Ascending aorta (tissue), 2 donors: Measurements from ENCODE around the gene ADORA1. TPM values are rescaled to one million over a fixed set of nuclear protein-coding genes. Genes with fewer than 3 reads are reported as not detected.

Source experiments
- DNase-seq, 2 donors: peaks; one replicate each; pipeline ENCODE4 v3.0.0-alpha.2; 2019; ENCODE audit warnings: low spot score in 2 of 2
- H3K27ac ChIP-seq, 2 donors: fragments of 200-600 bp; sonication (generic); one replicate each; pipeline ENCODE4 v1.5.1; 2016 to 2017; ENCODE audit warnings: mild to moderate bottlenecking in 1 of 2
- H3K27me3 ChIP-seq: fragments of 200-600 bp; sonication (generic); one replicate; pipeline ENCODE4 v1.5.1; 2017
- H3K36me3 ChIP-seq, 2 donors: fragments of 200-600 bp; sonication (generic); one replicate each; pipeline ENCODE4 v1.5.1; 2016
- H3K4me1 ChIP-seq, 2 donors: fragments of 200-600 bp; sonication (generic); one replicate each; pipeline ENCODE4 v1.5.1; 2016 to 2017; ENCODE audit warnings: mild to moderate bottlenecking in 1 of 2
- H3K4me3 ChIP-seq, 2 donors: fragments of 200-600 bp; sonication (generic); one replicate each; pipeline ENCODE4 v1.5.1; 2016 to 2017; ENCODE audit warnings: mild to moderate bottlenecking in 1 of 2
- H3K9me3 ChIP-seq, 2 donors: fragments of 200-600 bp; sonication (generic); one replicate each; pipeline ENCODE4 v1.5.1; 2016
- intact Hi-C: fragments of 100-400 bp; cut with DNase I; formaldehyde crosslinking; loops from one replicate; pipeline ENCODE4 v1.15.1; 2023
- total RNA-seq: library from RNA; depleted of rRNA; stranded (reverse); fragments of >200 nt; gene quantifications from one replicate; pipeline ENCODE4 v1.1.0, GENCODE V29; 2016
- TF ChIP-seq, protein P1 (sequence below), 3 experiments: fragments of 200-600 bp in 2 of 3; fragments of 450-650 bp in 1 of 3; sonication (generic) in 2 of 3; IDR thresholded peaks; one replicate each; pipeline ENCODE4 v1.5.1; 2016 to 2019; ENCODE audit warnings: antibody characterized with exemption in 3 of 3, mild to moderate bottlenecking in 1 of 3, moderate library complexity in 1 of 3

ADORA1 gene
- total RNA-seq, result 2.0 TPM

DNA sequence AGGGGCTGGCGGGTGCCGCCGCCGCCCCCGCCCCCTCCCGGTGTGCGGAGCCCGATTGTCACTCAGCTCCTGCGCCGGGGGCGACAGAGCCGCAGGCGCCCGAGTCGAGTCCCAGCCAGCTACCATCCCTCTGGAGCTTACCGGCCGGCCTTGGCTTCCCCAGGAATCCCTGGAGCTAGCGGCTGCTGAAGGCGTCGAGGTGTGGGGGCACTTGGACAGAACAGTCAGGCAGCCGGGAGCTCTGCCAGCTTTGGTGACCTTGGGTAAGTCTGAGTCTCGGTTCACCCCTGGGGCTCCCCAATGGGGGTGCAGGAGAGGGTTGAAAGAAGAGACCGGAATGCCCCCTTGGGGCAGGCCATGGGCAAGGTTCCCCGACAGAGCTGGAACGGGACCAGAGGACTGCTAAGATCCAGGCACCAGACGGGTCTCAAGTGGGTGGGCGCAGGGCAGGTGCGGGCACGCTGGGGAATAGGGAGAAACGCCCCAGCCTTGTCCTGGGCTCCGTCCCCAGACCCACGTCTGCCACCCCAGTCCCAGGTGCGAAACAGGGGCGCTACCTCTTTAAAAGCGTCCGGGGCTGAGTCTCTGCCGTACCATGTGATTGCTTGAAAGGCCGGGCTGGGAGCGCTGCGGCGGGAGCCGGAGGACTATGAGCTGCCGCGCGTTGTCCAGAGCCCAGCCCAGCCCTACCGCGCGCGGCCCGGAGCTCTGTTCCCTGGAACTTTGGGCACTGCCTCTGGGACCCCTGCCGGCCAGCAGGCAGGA, at the start of gene ADORA1:
Gene ADORA1, plus strand, starts transcription at position 61 of the 765 bp plus-strand sequence. CDS start 1,116 bp downstream, outside the sequence.
- peak within 1 kb of the TSS; percentile 52 to 64 for H3K4me3 ChIP-seq
- peaks cover 0 to 15% of the 10 kb centered on the region in 2 donors for H3K4me1 ChIP-seq
- TF ChIP-seq, protein P1, sequence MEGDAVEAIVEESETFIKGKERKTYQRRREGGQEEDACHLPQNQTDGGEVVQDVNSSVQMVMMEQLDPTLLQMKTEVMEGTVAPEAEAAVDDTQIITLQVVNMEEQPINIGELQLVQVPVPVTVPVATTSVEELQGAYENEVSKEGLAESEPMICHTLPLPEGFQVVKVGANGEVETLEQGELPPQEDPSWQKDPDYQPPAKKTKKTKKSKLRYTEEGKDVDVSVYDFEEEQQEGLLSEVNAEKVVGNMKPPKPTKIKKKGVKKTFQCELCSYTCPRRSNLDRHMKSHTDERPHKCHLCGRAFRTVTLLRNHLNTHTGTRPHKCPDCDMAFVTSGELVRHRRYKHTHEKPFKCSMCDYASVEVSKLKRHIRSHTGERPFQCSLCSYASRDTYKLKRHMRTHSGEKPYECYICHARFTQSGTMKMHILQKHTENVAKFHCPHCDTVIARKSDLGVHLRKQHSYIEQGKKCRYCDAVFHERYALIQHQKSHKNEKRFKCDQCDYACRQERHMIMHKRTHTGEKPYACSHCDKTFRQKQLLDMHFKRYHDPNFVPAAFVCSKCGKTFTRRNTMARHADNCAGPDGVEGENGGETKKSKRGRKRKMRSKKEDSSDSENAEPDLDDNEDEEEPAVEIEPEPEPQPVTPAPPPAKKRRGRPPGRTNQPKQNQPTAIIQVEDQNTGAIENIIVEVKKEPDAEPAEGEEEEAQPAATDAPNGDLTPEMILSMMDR (IDR thresholded peaks at IDR 0.05), result no peak
- intact Hi-C loops, result loop anchor here (5.0 kb wide), 1 partner anchor 86 kb away; no protein-coding TSS in a partner anchor
- H3K9me3 ChIP-seq, result no peaks in the 10 kb centered on the region
- H3K36me3 ChIP-seq, result no peaks in the 10 kb centered on the region
- H3K27ac ChIP-seq, result no peak within 1 kb of the TSS
- peak in 1 of 2 donors; percentile 77 for DNase-seq
- H3K27me3 ChIP-seq, result no peaks in the 10 kb centered on the region

DNA sequence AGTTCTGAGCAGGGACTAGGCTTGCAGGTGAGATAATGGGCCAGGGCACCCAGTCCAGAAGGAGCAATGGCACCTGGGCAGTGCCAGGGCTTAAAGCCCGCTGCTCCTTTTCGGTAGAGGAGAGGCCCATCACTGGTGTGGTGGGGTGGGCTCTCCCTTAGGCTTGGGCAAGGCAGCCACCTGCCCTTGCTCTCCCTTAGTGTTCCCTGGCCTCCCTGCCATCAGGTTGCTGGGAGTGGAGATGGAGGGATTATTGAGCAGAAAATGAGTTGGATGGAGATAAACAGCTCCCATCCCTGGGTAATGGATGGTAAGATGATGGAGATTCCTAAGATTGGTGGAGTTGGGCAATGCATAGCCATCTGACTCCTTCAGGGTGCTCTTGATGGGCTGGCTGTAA, 49.6 kb upstream of the ADORA1 start:
- no peaks in the 10 kb centered on the region for H3K4me1 ChIP-seq
- H3K27ac ChIP-seq, result no peak overlapping the region
- no peak overlapping the region for H3K4me3 ChIP-seq
- TF ChIP-seq, protein P1 (IDR thresholded peaks at IDR 0.05), result no peak
- DNase-seq, result no peak
- H3K36me3 ChIP-seq, result no peaks in the 10 kb centered on the region
- intact Hi-C loops, result no loop called here
- no peaks in the 10 kb centered on the region for H3K9me3 ChIP-seq
- no peaks in the 10 kb centered on the region for H3K27me3 ChIP-seq

DNA sequence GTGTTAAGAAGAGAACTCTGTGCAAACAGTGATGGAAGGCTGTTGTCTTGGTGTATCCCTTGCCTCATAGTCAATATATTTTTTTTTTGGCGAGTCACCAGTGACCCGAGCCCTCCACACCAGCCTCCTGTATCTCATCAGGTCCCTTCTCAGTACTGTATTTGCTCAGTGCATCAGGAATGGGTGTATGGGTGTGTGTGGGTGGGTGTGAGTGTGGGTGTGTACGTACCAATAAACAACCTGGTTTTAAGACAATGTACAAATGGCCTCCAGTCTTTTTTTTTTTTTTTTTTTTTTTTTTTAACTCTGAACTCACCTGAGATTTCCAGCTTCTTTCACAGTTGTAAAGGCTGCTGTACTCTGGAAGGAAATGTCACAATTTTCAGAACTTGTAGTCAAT, 49.0 kb upstream of the ADORA1 start:
- Histone ChIP-seq H3K27me3 (no peaks in the 10 kb centered on the region), H3K27ac (no peak overlapping the region), H3K9me3 (no peaks in the 10 kb centered on the region), H3K36me3 (no peaks in the 10 kb centered on the region), H3K4me3 (no peak overlapping the region), H3K4me1 (no peaks in the 10 kb centered on the region)
- DNase-seq, result no peak
- intact Hi-C loops, result no loop called here
- TF ChIP-seq, protein P1 (IDR thresholded peaks at IDR 0.05), result no peak

DNA sequence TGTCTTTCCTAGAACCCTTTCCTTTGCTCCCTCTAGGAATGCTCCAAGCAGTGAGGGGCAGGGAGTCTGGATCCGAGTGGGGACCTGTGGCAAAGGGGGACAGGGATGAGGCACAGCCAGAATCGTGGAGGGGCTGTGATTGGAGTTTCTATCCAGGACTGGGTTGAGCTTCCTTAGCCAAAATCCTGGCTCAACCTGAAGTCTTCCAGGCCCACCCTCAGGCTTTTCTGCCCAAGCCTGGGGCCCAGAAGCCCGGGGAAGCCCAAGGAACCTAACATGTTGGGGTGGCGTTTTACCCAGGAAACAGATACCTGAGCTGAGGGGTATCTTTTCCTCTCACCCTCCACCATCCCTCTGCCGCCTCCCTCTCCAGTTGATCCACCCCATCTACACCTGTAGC, 47.1 kb upstream of the ADORA1 start:
- DNase-seq, result no peak
- H3K9me3 ChIP-seq, result no peaks in the 10 kb centered on the region
- no peaks in the 10 kb centered on the region for H3K36me3 ChIP-seq
- H3K27me3 ChIP-seq, result no peaks in the 10 kb centered on the region
- intact Hi-C loops, result no loop called here
- no peaks in the 10 kb centered on the region for H3K4me1 ChIP-seq
- no peak overlapping the region for H3K4me3 ChIP-seq
- TF ChIP-seq, protein P1 (IDR thresholded peaks at IDR 0.05), result no peak
- H3K27ac ChIP-seq, result no peak overlapping the region

DNA sequence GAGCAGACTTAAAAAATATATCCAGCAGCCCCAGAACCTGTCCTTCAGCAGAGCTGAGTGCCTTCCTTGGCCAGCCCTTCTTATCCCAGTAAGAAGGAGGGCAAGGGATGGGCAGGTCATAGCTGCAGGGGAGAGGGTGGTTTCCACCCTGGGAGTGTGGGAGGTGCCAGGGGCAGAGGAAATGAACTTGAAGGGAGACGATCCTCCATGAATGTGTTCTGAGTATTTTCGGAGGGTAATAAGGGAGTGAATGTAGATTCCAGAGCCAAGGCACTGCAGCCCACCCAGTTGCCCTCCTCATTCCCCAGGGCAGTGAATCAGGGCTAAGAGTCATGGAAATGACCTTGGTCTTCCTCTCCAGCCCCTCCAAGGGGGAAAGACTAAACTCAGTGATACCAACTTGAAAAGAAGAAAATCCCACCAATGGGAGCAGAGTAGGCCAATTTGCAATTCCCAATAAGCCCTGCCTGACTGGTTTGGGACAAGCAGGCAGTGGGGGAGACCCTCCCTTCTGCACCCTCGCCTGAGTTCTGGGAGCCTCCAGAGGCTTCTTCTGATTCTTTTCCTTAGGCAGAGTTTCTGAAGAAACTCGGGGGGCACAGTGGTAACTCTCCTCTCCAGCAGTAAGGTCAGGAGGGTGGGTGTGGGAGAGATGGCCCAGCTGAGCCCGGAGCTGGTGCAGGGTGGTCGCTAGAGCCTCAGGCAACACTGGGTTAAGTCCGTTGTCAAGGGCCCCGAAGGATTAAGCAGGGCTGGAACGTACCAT, 45.9 kb upstream of the ADORA1 start:
- H3K27ac ChIP-seq, result no peak overlapping the region
- no peaks in the 10 kb centered on the region for H3K9me3 ChIP-seq
- H3K36me3 ChIP-seq, result no peaks in the 10 kb centered on the region
- no peaks in the 10 kb centered on the region for H3K4me1 ChIP-seq
- TF ChIP-seq, protein P1 (IDR thresholded peaks at IDR 0.05), result no peak
- no peak overlapping the region for H3K4me3 ChIP-seq
- intact Hi-C loops, result no loop called here
- no peak for DNase-seq
- H3K27me3 ChIP-seq, result no peaks in the 10 kb centered on the region
